Neuronal stem cell (in vitro differentiated cells): ENCODE data around the gene GPR75.
"Not testable (repeated sequence)": the region's sequence is repeated elsewhere in the genome, so short reads cannot be mapped to it uniquely, and the experiment has no call there.

Experiments used
- DNase-seq: peaks from one replicate; pipeline ENCODE4 v3.0.0-alpha.2; 2013; ENCODE audit warnings: low spot score
- H2AFZ ChIP-seq: one replicate; pipeline ENCODE4 v1.6.1; 2013; ENCODE audit warnings: mild to moderate bottlenecking, low read length, inconsistent platforms
- H2AK5ac ChIP-seq: 2 replicates; pipeline ENCODE4 v1.6.1; 2013; ENCODE audit warnings: low read depth, mild to moderate bottlenecking, inconsistent platforms, low read length, moderate library complexity, mixed read lengths
- H2BK120ac ChIP-seq: 2 replicates; pipeline ENCODE4 v1.6.1; 2013; ENCODE audit warnings: low read depth, mild to moderate bottlenecking, inconsistent platforms, low read length, moderate library complexity, mixed read lengths
- H2BK12ac ChIP-seq: one replicate; pipeline ENCODE4 v1.6.1; 2013; ENCODE audit warnings: low read length, inconsistent platforms
- H2BK15ac ChIP-seq: 2 replicates; pipeline ENCODE4 v1.6.1; 2013; ENCODE audit warnings: mild to moderate bottlenecking, low read length, inconsistent platforms, mixed read lengths
- H2BK5ac ChIP-seq: one replicate; pipeline ENCODE4 v1.6.1; 2013; ENCODE audit warnings: inconsistent platforms, mild to moderate bottlenecking, low read length, moderate library complexity
- H3K14ac ChIP-seq: one replicate; pipeline ENCODE4 v1.6.1; 2013; ENCODE audit warnings: low read length, inconsistent platforms
- H3K18ac ChIP-seq: 2 replicates; pipeline ENCODE4 v1.6.1; 2013; ENCODE audit warnings: low read length, inconsistent platforms
- H3K23ac ChIP-seq: 2 replicates; pipeline ENCODE4 v1.6.1; 2013; ENCODE audit warnings: low read depth, mild to moderate bottlenecking, mixed read lengths, low read length, inconsistent platforms; ENCODE audit not compliant: poor library complexity
- H3K27ac ChIP-seq: replicated peaks from 3 replicates; pipeline ENCODE4 v1.5.1; 2013; ENCODE audit warnings: low read length, inconsistent platforms
- H3K27me3 ChIP-seq, 3 experiments: 2 replicates each; pipeline ENCODE4 v1.6.1; 2013; ENCODE audit warnings: low read length in 3 of 3, mild to moderate bottlenecking in 2 of 3, inconsistent platforms in 1 of 3, low read depth in 1 of 3, mixed read lengths in 1 of 3, moderate library complexity in 1 of 3; ENCODE audit not compliant: control insufficient read depth in 3 of 3, insufficient read depth in 3 of 3
- H3K36me3 ChIP-seq, 2 donors: replicated peaks in 1 of 2; 2 replicates each; pipeline ENCODE4 v1.6.1; 2013; ENCODE audit warnings: low read length in 2 of 2; ENCODE audit not compliant: control insufficient read depth in 2 of 2, insufficient read depth in 2 of 2
- H3K4ac ChIP-seq: 2 replicates; pipeline ENCODE4 v1.6.1; 2013; ENCODE audit warnings: inconsistent platforms, mild to moderate bottlenecking, low read length, moderate library complexity
- H3K4me1 ChIP-seq, 2 donors: 1 replicate in 1 of 2; 2 replicates in 1 of 2; pipeline ENCODE4 v1.6.1; 2013; ENCODE audit warnings: low read length in 2 of 2, low read depth in 1 of 2; ENCODE audit not compliant: control insufficient read depth in 2 of 2, insufficient read depth in 1 of 2
- H3K4me2 ChIP-seq: one replicate; pipeline ENCODE4 v1.6.1; 2013; ENCODE audit warnings: mild to moderate bottlenecking, low read length, inconsistent platforms; ENCODE audit not compliant: insufficient read depth, poor library complexity, severe bottlenecking
- H3K4me3 ChIP-seq, 2 donors: 2 replicates each; pipeline ENCODE4 v1.5.1; 2013; ENCODE audit warnings: low read length in 2 of 2, mild to moderate bottlenecking in 2 of 2, inconsistent platforms in 1 of 2, moderate library complexity in 1 of 2
- H3K79me1 ChIP-seq: one replicate; pipeline ENCODE4 v1.6.1; 2013; ENCODE audit warnings: low read depth, mild to moderate bottlenecking, inconsistent platforms, low read length, moderate library complexity
- H3K9ac ChIP-seq: one replicate; pipeline ENCODE4 v1.6.1; 2013; ENCODE audit warnings: mild to moderate bottlenecking, low read depth, low read length, inconsistent platforms; ENCODE audit not compliant: poor library complexity
- H3K9me3 ChIP-seq, 2 donors: replicated peaks in 1 of 2; 2 replicates each; pipeline versions ENCODE3 to v1.6.1; 2013; ENCODE audit warnings: low read length in 2 of 2, mild to moderate bottlenecking in 2 of 2, inconsistent platforms in 1 of 2, low read depth in 1 of 2, mixed read lengths in 1 of 2, moderate library complexity in 1 of 2; ENCODE audit not compliant: control insufficient read depth in 2 of 2, insufficient read depth in 1 of 2
- H4K8ac ChIP-seq: one replicate; pipeline ENCODE4 v1.6.1; 2013; ENCODE audit warnings: low read depth, mild to moderate bottlenecking, inconsistent platforms, low read length, moderate library complexity
- H4K91ac ChIP-seq: one replicate; pipeline ENCODE4 v1.6.1; 2013; ENCODE audit warnings: low read length, low read depth, mild to moderate bottlenecking, inconsistent platforms; ENCODE audit not compliant: poor library complexity
- WGBS, 2 donors: extraction: QIAGEN DNeasy Blood & Tissue Kit; methylation state at CpG; one replicate each; pipeline ENCODE4 v1.1.7; 2013; ENCODE audit warnings: missing lambda C conversion rate in 2 of 2, mixed read lengths in 1 of 2; ENCODE audit not compliant: insufficient read length in 2 of 2, insufficient replicate concordance in 1 of 2; ENCODE audit errors: extremely low coverage in 2 of 2; 5-methylcytosine and 5-hydroxymethylcytosine counted together

The GPR75 gene

DNA sequence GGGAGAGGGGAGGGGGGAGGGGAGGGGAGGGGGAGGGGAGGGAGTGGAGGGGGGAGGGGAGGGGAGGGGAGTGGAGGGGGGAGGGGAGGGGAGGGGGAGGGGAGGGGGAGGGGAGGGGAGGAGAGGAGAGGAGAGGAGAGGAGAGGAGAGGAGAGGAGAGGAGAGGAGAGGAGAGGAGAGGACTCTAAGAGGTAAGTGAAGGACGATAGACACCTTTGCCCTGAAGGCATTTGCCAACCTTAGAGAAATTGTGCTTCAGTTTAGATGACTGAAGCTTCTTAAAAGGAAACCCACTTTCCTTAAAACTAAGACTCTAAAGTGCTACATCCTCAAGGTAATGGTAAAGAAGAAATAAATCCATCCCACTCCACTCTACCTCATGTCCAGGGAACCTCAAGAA is 19.2 kb downstream of the GPR75 start:
- WGBS, 2 donors, result no CpG with 5 or more reads among the region's 1 CpG
- Histone ChIP-seq H2BK15ac (no peak overlapping the region), H3K14ac (no peak overlapping the region), H4K91ac (no peak overlapping the region), H3K79me1 (no peaks in the 10 kb centered on the region), H3K9ac (no peak overlapping the region), H2BK120ac (no peak overlapping the region), H3K4me3 (no peak overlapping the region), H3K9me3 (no peaks in the 10 kb centered on the region), H2BK5ac (no peak overlapping the region), H2BK12ac (no peak overlapping the region), H3K36me3 (no peaks in the 10 kb centered on the region), H3K4me1 (no peaks in the 10 kb centered on the region), H2AK5ac (no peak overlapping the region), H4K8ac (no peak overlapping the region), H3K27me3 (no peaks in the 10 kb centered on the region), H3K18ac (no peak overlapping the region), H3K27ac (no peak overlapping the region), H3K4me2 (no peak overlapping the region), H3K23ac (no peak overlapping the region), H2AFZ (no peak overlapping the region), H3K4ac (no peak overlapping the region)
- DNase-seq, result no peak

DNA sequence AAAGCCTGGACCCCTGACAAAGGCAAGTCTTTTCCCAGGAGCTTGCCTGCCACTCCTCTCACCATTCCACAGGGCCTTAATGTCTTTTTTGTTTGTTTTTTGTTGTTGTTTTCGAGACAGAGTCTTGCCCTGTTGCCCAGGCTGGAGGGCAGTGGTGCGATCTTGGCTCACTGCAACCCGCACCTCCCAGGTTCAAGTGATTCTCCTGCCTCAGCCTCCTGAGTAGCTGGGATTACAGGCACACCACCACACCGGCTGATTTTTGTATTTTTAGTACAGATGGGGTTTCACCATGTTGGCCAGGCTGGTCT is 29.8 kb downstream of the GPR75 start:
- H2AK5ac ChIP-seq, H3K79me1 ChIP-seq, H2BK5ac ChIP-seq, H3K23ac ChIP-seq, H3K4ac ChIP-seq, H3K9ac ChIP-seq, H3K36me3 ChIP-seq, H3K27ac ChIP-seq, H4K8ac ChIP-seq, H3K27me3 ChIP-seq, H4K91ac ChIP-seq, H3K14ac ChIP-seq, H3K4me3 ChIP-seq, H2AFZ ChIP-seq, H2BK12ac ChIP-seq, H3K9me3 ChIP-seq, H3K4me2 ChIP-seq, H3K18ac ChIP-seq, DNase-seq, H2BK120ac ChIP-seq: not testable (repeated sequence)
- Histone ChIP-seq H3K4me1 (peaks cover 9 to 12% of the 10 kb centered on the region in 2 donors), H2BK15ac (peak overlapping the region; percentile 64)
- no CpG with 5 or more reads among the region's 4 CpGs for WGBS, 2 donors

DNA sequence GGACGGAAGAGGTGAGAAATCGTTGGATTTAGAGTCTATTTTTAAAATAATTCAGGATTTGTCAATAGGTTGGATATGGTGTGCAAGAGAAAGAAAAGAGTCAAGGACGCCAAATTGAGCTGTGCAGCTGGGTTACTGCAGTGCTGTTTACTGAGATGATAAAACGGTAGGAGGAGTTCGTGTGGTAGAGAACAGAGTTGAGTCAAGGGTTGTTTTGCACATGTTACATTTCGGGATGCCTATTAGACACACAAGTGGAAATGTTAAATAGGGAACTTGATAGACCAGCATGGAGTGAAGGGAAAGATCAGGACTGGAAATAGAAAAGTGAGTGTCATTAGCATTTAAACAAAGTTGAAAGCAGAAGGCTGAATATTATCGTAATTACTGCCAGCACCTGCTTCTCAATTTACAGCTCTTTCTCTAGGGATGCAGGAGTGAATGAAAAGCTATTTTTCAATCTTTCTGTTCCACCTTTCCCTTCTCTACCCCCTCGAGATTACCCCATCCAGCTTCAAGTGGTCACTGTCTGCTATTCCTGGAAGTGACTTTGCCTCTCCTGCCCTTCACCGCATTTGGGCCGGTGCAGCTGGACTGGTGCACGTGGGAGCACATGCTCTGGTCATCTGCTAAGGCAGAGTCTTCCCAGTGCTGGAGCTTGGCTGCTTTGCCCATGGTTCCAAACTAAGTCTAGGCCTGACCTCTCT is 30.3 kb downstream of the GPR75 start:
- DNase-seq, result no peak
- H3K23ac ChIP-seq, result no peak overlapping the region
- no peaks in the 10 kb centered on the region for H3K27me3 ChIP-seq
- H4K8ac ChIP-seq, result no peak overlapping the region
- H2AK5ac ChIP-seq, result no peak overlapping the region
- 100% methylated on average over 2 of the region's 11 CpGs; no CpG with 5 or more reads in 1 of the 2 donors for WGBS, 2 donors
- no peak overlapping the region for H3K27ac ChIP-seq
- no peak overlapping the region for H2AFZ ChIP-seq
- H3K79me1 ChIP-seq, result no peaks in the 10 kb centered on the region
- H3K9ac ChIP-seq, result no peak overlapping the region
- no peak overlapping the region for H2BK5ac ChIP-seq
- no peak overlapping the region for H3K4me3 ChIP-seq
- H2BK12ac ChIP-seq, result no peak overlapping the region
- peak overlapping the region; percentile 64 for H2BK15ac ChIP-seq
- H3K4me2 ChIP-seq, result no peak overlapping the region
- no peak overlapping the region for H3K18ac ChIP-seq
- no peaks in the 10 kb centered on the region for H3K9me3 ChIP-seq
- H3K14ac ChIP-seq, result no peak overlapping the region
- no peak overlapping the region for H3K4ac ChIP-seq
- H3K36me3 ChIP-seq, result no peaks in the 10 kb centered on the region
- no peak overlapping the region for H4K91ac ChIP-seq
- peaks cover 9 to 12% of the 10 kb centered on the region in 2 donors for H3K4me1 ChIP-seq
- no peak overlapping the region for H2BK120ac ChIP-seq

DNA sequence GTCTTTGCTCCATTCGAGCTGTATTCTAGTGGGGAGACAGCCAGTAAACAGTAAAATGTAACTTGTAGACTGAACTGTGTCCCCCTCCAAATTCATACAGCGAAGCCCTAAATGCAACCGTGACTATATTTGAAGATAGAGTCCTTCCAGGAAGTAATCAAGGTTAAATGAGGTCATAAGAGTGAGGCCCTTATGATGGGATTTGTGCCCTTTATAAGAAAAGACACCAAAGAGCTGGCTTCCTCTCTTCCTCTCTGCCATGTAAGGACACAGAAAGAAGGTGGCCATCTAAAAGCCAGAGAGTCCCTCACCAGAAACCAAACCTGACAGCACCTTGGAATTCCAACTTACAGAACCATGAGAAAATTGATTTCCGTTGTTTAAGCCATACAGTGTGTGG is 31.4 kb downstream of the GPR75 start:
- peak overlapping the region; percentile 37 for H3K27ac ChIP-seq
- H2AFZ ChIP-seq, result no peak overlapping the region
- H2BK12ac ChIP-seq, result no peak overlapping the region
- no peak overlapping the region for H2BK5ac ChIP-seq
- no peak overlapping the region for H3K14ac ChIP-seq
- H3K4me3 ChIP-seq, result no peak overlapping the region
- no peak overlapping the region for H4K91ac ChIP-seq
- no peak overlapping the region for H2AK5ac ChIP-seq
- no peak for DNase-seq
- no peak overlapping the region for H3K4me2 ChIP-seq
- no peaks in the 10 kb centered on the region for H3K27me3 ChIP-seq
- H3K79me1 ChIP-seq, result no peaks in the 10 kb centered on the region
- H3K4me1 ChIP-seq, result peaks cover 9 to 12% of the 10 kb centered on the region in 2 donors
- no peaks in the 10 kb centered on the region for H3K36me3 ChIP-seq
- no peak overlapping the region for H3K9ac ChIP-seq
- no peak overlapping the region for H3K23ac ChIP-seq
- H2BK15ac ChIP-seq, result no peak overlapping the region
- no peak overlapping the region for H3K4ac ChIP-seq
- no peak overlapping the region for H3K18ac ChIP-seq
- no peaks in the 10 kb centered on the region for H3K9me3 ChIP-seq
- H2BK120ac ChIP-seq, result no peak overlapping the region
- H4K8ac ChIP-seq, result no peak overlapping the region
- no CpG with 5 or more reads among the region's 4 CpGs for WGBS, 2 donors
